Prostate gland (tissue), 2 donors: ENCODE data around the gene BLZF1. TPM values are rescaled to one million over a fixed set of nuclear protein-coding genes. Genes with fewer than 3 reads are reported as not detected.

Experiments
- DNase-seq: peaks from one replicate; pipeline ENCODE4 v3.0.0-alpha.2; 2019; ENCODE audit warnings: low spot score
- H3K27ac ChIP-seq, 2 donors: fragments of 200-600 bp; sonication (generic); 2 replicates each; pipeline ENCODE4 v1.5.1; 2017 to 2019
- H3K27me3 ChIP-seq: fragments of 200-600 bp; sonication (generic); replicated peaks from 2 replicates; pipeline ENCODE4 v1.5.1; 2019; ENCODE audit not compliant: insufficient read depth
- H3K36me3 ChIP-seq, 2 donors: fragments of 200-600 bp; sonication (generic); 1 replicate in 1 of 2; 2 replicates in 1 of 2; pipeline versions ENCODE4 v1.5.1 to v1.8.1; 2017 to 2019
- H3K4me1 ChIP-seq: fragments of 200-600 bp; sonication (generic); replicated peaks from 2 replicates; pipeline ENCODE4 v1.5.1; 2019
- H3K4me3 ChIP-seq, 2 donors: fragments of 200-600 bp; sonication (generic); 2 replicates each; pipeline ENCODE4 v1.5.1; 2017 to 2019
- H3K9me3 ChIP-seq: fragments of 200-600 bp; sonication (generic); 2 replicates; pipeline ENCODE4 v1.5.1; 2017
- POLR2A ChIP-seq: fragments of 450-650 bp; IDR thresholded peaks from one replicate; pipeline ENCODE4 v1.6.1; 2016; ENCODE audit warnings: antibody characterized with exemption, mild to moderate bottlenecking
- POLR2AphosphoS5 ChIP-seq: sonication (generic); formaldehyde crosslinking; IDR thresholded peaks from one replicate; pipeline ENCODE4 v1.6.1; 2017; ENCODE audit warnings: antibody characterized with exemption
- WGBS: methylation state at CpG from one replicate; pipeline ENCODE4 v1.1.5; 2018; 5-methylcytosine and 5-hydroxymethylcytosine counted together
- intact Hi-C: fragments of 100-400 bp; cut with DNase I; formaldehyde crosslinking; loops from one replicate; pipeline ENCODE4 v1.14.2; 2022
- total RNA-seq, 2 donors: library from RNA; depleted of rRNA; stranded (reverse); fragments of >200 nt; gene quantifications; one replicate each; pipeline ENCODE4 v1.1.0, GENCODE V29; 2016
- TF ChIP-seq, protein P1 (sequence below), 4 experiments: fragments of 200-600 bp in 2 of 4; fragments of 450-650 bp in 2 of 4; sonication (generic) in 2 of 4; IDR thresholded peaks; 1 replicate in 3 of 4; 2 replicates in 1 of 4; pipeline ENCODE4 v1.5.1; 2016 to 2019; ENCODE audit warnings: antibody characterized with exemption in 4 of 4, mild to moderate bottlenecking in 2 of 4, moderate library complexity in 2 of 4

Gene BLZF1
- total RNA-seq, 2 donors from 2014 or later: 18.8 to 21.7 TPM

DNA sequence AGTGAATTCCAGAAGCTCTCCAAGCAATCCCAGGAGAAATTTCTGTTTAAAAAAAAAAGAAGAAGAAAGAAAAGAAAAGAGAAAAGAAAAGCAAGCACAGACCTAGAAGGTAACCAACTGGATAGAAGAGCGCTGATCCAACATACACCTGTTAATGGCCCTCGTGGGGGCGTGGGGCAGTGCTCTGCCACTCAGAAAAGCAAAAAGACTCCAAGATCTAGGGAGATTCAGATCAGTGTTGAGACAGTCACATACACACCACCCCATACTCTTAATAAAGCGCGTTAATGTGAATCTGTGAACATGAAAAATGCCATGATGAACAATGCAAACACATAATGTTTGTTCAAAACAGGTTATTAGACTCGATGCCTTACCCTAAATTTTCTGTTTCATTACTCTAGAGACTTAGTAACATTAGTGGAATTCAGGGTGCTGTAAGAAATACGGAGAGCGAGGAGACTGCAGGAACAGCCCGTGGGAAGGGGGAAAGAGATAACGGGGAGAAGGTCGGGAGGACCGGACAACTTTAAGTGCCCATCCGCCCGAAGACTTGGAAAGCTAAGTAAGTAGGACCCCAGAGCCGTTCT lies 804 bp upstream of the BLZF1 start:
- H3K4me1 ChIP-seq: no peaks in the 10 kb centered on the region
- no peaks in the 10 kb centered on the region for H3K36me3 ChIP-seq
- H3K27me3 ChIP-seq: no peaks in the 10 kb centered on the region
- no peak for TF ChIP-seq POLR2A
- TF ChIP-seq, protein P1, sequence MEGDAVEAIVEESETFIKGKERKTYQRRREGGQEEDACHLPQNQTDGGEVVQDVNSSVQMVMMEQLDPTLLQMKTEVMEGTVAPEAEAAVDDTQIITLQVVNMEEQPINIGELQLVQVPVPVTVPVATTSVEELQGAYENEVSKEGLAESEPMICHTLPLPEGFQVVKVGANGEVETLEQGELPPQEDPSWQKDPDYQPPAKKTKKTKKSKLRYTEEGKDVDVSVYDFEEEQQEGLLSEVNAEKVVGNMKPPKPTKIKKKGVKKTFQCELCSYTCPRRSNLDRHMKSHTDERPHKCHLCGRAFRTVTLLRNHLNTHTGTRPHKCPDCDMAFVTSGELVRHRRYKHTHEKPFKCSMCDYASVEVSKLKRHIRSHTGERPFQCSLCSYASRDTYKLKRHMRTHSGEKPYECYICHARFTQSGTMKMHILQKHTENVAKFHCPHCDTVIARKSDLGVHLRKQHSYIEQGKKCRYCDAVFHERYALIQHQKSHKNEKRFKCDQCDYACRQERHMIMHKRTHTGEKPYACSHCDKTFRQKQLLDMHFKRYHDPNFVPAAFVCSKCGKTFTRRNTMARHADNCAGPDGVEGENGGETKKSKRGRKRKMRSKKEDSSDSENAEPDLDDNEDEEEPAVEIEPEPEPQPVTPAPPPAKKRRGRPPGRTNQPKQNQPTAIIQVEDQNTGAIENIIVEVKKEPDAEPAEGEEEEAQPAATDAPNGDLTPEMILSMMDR (IDR thresholded peaks at IDR 0.05): no peak
- TF ChIP-seq POLR2AphosphoS5: no peak
- H3K27ac ChIP-seq: peak overlapping the region; percentile 82 to 86
- H3K9me3 ChIP-seq: no peaks in the 10 kb centered on the region
- intact Hi-C loops: loop anchor here (10.0 kb wide), 1 partner anchor 178 kb away; no protein-coding TSS in a partner anchor
- 11% methylated on average over 15 of the region's 15 CpGs for WGBS
- no peak for DNase-seq
- H3K4me3 ChIP-seq: peak overlapping the region; percentile 54 to 59

DNA sequence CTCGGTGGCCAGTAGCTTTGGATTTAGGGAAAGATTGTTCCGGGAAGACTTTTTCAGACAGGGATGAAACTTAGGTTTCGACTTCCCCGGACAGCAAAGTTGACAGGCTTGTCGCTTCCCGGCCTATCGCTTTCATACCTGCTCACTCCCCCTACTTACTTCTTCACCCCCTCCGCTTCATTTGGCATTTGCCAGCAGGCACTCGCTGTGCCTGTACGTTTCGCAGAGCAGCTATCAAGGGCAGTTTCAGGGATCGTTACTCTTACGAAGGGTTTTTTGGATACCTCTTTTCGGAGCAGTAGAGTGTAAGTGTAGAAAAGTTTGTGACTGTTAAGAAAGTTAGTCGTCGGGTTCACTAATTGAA lies 393 bp downstream of the BLZF1 start:
- H3K4me1 ChIP-seq: no peaks in the 10 kb centered on the region
- H3K36me3 ChIP-seq: no peaks in the 10 kb centered on the region
- intact Hi-C loops: loop anchor here (10.0 kb wide), 1 partner anchor 176 kb away; no protein-coding TSS in a partner anchor
- no peaks in the 10 kb centered on the region for H3K27me3 ChIP-seq
- peak; percentile 13 for DNase-seq
- peak overlapping the region; percentile 54 to 59 for H3K4me3 ChIP-seq
- H3K27ac ChIP-seq: peak overlapping the region; percentile 82 to 86
- TF ChIP-seq POLR2AphosphoS5 (no peak), POLR2A (no peak)
- TF ChIP-seq, protein P1 (IDR thresholded peaks at IDR 0.05): no peak
- no peaks in the 10 kb centered on the region for H3K9me3 ChIP-seq
- WGBS: 0% methylated on average over 16 of the region's 16 CpGs

- TF ChIP-seq, protein P1 (IDR thresholded peaks at IDR 0.05): no peak
- no peak for TF ChIP-seq POLR2A
- no peak for TF ChIP-seq POLR2AphosphoS5
- Histone ChIP-seq H3K4me3 (no peak overlapping the region), H3K27me3 (no peaks in the 10 kb centered on the region), H3K27ac (no peak overlapping the region), H3K9me3 (no peaks in the 10 kb centered on the region), H3K4me1 (no peaks in the 10 kb centered on the region), H3K36me3 (no peaks in the 10 kb centered on the region)
- DNase-seq: no peak
- intact Hi-C loops: no loop called here
- 77% methylated on average over 1 of the region's 1 CpG for WGBS
Observed at GRCh38 chr1:169371404-169371803, 3.4 kb downstream of the BLZF1 start.

- Histone ChIP-seq H3K4me1 (no peaks in the 10 kb centered on the region), H3K36me3 (no peaks in the 10 kb centered on the region), H3K27ac (no peak overlapping the region), H3K9me3 (no peaks in the 10 kb centered on the region), H3K4me3 (no peak overlapping the region), H3K27me3 (no peaks in the 10 kb centered on the region)
- TF ChIP-seq POLR2A: no peak
- TF ChIP-seq, protein P1 (IDR thresholded peaks at IDR 0.05): no peak
- no peak for TF ChIP-seq POLR2AphosphoS5
- intact Hi-C loops: no loop called here
- DNase-seq: no peak
Observed at GRCh38 chr1:169381162-169381561, 13.2 kb downstream of the BLZF1 start.

DNA sequence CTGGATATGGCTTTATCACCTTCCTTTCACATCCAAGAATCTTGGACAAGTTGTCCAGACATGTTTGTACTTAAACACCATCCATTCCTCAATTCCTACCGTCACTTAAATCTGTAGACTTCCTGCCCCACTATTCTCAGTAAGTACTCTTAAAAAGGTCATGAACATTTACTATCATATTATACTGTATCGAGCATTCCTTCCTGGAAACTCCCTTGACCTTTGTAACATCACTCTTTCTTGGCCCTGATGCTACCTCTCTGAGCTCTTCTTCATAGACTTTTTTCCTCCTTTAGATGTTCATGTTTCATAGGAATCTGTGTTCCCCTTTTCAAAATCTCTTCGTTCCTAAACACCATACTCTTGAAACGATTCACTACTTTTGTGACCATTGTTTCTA lies 15.5 kb downstream of the BLZF1 start:
- H3K27ac ChIP-seq: no peak overlapping the region
- no peak for TF ChIP-seq POLR2AphosphoS5
- TF ChIP-seq, protein P1 (IDR thresholded peaks at IDR 0.05): no peak
- H3K9me3 ChIP-seq: no peaks in the 10 kb centered on the region
- no peaks in the 10 kb centered on the region for H3K36me3 ChIP-seq
- intact Hi-C loops: no loop called here
- H3K4me3 ChIP-seq: no peak overlapping the region
- H3K4me1 ChIP-seq: no peaks in the 10 kb centered on the region
- no peaks in the 10 kb centered on the region for H3K27me3 ChIP-seq
- DNase-seq: no peak
- 75% methylated on average over 4 of the region's 4 CpGs for WGBS
